ENCODE results near the gene BRD7. TPM values are rescaled to one million over a fixed set of nuclear protein-coding genes. Genes with fewer than 3 reads are reported as not detected.

The BRD7 gene
- total RNA-seq, 1 experiment from 2014 or later = 50.0 TPM

DNA sequence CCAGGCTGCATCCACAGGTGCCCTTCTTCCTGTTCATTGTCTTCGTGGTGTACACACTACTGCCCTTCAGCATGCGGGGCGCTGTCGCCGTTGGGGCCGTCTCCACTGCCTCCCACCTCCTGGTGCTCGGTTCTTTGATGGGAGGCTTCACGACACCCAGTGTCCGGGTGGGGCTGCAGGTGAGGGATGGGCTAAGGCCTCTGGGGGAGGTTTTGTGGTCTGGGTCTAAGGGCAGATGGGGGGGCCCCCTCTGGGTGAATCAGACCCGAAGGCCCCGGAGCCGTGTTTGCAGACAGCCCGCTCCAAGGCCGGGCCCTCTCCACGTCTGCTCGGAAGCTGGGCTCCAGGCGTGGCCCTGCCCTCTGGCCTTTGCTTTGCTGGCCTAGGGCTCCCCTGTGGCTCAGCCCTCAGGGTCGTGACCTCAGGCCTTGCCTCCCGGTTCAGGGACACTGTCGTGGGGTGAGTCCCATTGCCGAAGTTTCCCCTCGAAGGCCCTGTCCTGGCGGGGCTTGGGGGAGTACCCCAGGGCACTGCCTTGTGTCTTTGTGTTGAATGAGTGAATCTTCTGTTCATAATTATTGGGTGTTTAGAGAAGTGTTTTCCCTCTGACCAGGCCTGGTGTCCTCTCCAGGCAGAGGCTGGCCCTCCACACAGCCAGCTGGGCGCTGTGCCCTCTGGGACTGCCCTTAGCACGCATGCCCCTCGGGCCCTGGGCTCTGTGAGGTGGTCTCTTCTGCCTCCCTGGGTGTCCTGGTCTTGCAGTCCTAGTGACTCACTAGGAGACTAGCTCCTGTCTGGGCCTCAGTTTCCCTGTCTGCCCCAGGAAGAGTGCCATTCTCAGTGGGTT lies 76.8 kb downstream of the BRD7 start:
- no peak for DNase-seq (ENCODE audit: low spot score)

DNA sequence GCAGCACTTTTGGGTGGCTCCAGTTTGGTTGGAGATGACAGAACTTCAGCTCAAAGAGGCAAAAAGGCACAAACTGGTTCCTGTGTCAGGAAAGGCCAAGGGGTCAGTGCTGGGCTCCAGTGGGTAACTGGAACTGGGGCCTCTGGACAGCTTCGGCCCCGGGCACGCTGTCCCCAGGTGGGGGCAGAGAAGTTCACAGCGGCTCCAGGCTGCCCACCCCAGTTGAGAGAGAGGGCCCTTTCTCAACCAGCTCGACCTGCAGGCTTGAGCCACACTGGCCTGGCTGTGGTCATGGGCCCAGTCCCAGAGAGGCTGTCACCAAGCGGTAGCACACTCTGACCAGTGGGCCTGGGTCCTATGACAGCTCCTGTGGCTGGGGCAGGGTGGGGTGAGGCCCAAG lies 77.9 kb downstream of the BRD7 start:
- DNase-seq (ENCODE audit: low spot score) = no peak

DNA sequence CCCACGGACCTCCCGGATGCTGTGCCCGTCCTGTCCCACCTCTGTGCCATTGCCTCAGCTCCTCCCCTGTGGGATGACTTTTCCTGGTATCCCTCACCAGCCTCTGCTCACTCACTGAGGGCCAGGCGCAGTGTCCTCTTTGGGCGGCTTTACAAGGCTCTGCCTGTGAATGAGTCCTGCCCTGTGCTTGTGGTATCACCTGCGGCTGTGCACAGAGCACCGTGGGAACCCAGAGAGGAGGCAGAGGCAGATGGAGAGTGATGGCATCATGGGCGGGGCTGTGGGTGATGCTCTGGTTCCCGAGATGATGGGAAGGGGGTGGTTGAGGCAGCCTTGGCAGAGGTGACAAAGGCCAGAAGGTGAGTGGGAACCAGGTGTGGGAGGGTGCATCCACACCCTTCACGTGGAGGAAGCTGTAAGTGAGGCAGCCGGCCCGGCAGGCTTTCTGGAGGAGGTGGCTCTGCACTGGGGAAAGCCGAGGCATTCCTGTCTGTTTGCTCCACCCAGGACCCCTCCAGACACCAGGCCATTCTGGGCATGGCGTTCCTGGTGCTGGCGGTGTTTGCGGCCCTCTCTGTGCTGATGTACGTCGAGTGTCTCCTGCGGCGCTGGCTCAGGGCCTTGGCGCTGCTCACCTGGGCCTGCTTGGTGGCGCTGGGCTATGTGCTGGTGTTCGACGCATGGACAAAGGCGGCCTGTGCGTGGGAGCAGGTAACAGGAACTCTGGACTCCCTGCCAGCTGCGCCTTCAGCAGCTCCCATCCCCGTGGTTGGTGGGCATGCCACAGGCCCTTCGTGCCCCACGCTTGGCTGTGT lies 78.6 kb downstream of the BRD7 start:
- DNase-seq (ENCODE audit: low spot score) = no peak

DNA sequence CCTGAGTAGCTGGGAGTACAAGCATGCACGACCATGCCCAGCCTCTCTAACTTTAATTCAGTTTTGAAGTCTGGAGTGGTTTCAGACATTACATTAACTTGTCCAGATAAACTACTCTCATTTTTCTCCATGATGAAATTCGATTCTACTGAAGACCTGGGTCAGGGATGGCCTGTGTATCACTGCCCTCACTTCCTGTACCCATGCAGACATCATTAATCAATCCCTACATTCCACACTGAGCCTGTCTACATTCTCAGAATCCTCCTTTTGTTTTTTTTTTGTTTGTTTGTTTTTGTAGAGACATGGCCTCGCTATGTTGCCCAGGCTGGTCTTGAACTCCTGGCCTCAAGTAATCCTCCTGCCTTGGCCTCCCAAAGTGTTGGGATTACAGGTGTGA lies 79.9 kb downstream of the BRD7 start:
- DNase-seq (ENCODE audit: low spot score) = no peak

DNA sequence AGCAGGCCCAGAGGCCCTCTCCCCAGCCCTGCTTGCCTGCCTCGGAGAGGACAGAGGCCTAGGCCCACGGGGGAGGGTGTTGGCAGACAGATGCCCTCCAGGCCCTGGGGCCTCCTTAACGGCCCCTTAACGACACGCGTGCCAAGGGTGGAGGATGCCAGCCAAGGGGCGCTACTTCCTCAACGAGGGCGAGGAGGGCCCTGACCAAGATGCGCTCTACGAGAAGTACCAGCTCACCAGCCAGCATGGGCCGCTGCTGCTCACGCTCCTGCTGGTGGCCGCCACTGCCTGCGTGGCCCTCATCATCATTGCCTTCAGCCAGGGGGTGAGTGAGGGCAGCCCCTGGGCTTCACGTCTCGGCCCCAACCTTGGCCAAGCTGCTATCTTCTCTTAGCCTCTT lies 80.8 kb downstream of the BRD7 start:
- DNase-seq (ENCODE audit: low spot score) = no peak

DNA sequence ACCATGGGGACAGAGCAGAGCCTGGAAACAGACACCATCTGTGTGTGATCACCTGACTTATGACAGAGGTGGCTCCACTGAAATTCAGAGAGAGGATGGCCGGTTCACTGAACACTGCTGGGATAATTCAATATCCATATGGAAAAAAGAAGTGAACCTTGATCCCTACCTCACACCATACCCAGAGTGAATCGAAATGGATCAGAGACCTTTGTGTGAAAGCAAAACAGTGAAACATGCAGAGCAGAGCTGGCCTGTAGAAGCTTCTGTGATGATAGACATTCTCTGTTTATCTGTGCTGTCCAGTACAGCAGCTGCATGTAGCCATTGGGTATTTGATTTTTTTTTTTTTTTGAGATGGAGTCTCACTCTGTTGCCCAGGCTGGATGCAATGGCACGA lies 82.1 kb downstream of the BRD7 start:
- DNase-seq (ENCODE audit: low spot score) = no peak

DNA sequence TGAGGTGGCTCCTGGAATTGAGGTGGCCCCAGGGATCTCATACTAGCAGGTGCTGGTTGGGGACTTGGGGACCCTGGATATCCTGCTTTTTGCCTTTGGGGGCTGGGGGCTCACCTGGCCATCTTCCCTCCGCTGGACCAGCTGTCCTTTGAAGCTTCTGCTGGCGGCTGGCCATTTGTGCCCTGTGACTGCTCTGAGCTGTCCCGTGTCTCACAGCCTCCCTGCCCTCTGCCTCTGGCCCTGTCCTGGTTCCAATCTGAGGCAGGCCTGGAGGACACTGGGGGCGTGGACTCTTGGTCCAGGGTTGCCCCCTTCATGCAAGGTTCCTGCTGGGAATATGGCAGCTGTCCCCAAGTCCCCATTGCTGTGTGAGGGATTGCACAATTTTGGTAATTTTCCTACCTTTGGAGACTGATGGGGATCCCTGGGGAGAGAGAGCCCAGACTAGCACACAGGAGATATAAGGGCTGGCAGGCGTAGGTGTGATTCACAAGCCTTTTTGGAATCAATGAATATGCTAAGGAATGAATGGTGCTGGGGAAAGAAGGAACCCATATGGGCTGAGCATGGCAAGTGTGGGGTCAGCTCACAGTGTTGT lies 83.3 kb downstream of the BRD7 start:
- no peak for DNase-seq (ENCODE audit: low spot score)

DNA sequence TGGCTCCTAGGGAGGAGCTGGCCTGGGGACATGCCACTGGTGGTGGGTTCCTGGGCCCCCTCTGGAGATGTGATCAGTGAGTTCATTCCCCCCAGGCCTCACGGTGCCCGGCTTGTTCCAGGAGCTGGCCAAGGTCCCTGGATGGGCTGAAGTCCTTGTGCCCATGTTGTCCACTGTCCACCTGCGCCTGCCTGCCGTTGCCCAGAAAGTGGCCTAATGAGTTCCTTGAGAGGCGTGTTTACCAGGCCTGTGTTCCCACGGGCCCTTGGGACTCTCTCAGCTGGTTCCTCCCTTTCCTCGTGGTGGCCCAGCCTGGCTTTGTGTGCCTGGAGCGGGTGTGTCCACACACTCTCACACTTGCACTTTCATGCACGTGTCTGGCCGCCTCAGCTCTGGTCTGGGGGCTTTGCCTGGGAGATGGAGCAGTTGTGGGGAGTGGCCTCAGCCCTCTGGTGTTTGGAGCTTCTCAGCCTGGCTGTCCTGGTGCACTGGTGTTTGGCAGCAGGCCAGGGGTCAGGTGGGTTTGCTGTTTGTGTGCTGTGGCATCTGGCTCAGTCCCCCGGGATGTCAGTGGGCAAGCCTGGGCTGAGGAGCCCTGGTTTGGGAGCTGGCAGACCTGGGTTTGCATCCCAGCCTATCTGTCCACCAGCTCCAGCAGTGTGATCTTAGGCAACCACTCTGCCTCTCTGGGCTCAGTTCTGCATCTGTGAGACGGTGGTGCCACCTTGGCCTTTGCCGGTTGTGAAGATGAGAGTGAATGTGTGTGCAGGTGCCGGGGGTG lies 84.5 kb downstream of the BRD7 start:
- DNase-seq (ENCODE audit: low spot score) = no peak

DNA sequence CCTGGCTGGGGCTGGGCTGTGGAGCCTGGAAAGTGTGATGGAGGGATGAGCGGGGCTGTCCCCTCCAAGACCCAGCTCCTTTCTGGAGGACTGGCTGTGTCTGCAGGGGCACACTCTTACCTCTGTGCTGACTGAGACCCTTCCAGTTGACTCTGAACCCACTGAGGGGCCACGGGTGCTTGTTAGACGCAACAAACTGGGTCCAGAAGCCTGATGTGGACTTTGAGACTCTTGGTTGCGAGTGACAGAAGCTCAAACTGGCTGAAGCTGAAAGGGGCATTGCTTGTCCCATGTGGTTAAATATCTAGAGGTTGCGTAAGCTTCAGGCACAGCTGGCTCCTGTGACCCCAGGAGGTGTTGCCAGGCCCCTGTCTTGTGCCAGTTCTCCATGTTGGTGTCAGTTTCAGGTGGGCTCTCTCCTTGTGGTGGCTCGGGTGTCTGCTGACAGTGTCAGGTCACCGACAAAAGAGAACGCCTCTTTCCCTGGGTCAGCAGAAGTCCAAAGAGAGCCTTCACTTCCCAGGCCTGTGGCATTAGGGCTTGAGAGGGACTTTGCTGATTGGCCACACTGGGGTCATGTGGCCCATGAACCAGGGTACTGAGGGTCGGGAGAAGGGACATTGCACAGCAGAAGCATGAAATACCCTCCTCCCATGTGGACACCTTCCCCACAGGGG lies 85.7 kb downstream of the BRD7 start:
- DNase-seq (ENCODE audit: low spot score) = no peak

DNA sequence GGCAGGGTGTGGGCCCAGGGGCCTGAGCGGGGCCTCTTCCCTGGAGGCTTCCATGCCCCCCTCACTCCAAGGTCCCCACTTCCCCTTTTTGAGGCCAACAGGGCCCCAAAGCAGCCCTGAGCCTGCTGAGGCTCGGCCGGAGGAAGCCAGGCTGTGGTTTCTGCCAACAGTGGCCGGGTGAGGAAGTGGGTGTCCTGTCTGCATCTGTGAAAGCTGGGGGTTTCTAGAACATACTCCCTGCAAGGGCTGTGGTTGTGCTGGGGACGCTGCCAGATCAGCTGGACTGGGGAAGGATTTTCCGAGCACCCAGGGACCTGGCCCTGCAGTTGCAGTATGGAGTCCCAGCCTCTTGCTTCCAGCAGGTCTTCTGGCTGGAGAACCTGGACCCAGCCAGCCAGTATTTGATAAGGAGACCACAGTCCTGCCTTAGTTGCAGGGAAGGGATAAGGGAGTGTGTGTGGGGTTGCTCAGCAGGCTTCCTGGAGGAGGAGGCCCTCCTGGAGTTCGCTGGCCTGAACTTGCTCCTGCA lies 86.7 kb downstream of the BRD7 start:
- DNase-seq (ENCODE audit: low spot score) = no peak

DNA sequence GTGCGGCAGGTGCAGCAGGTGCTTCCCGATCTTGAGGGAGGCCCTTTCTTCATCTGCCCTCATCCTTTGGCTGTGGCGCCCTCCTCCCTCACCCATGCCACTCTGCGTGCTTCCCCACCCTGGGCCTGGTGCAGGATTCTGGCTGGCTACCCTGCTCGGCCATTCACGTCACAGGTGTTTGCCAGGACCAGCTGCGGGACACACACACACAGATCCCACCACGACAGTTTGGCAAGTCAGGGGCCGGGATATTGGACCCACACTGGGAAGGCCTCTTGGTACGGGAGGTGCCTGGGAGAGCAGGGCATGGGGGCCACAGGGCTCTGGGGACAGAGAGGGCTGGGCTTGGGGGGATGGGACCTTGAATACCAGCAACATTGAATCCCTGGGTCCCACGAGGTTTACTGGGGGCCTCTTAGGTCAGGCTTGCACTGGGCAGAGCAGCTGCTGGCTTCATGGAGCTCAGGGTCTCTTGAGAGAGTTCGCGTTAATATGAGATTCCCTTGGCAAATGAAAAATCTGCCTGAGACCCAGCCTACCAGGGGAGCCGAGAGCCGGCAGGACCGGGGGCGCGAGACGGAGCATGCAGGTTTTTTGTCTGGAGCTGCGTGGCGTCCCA lies 87.3 kb downstream of the BRD7 start:
- no peak for DNase-seq (ENCODE audit: low spot score)

DNA sequence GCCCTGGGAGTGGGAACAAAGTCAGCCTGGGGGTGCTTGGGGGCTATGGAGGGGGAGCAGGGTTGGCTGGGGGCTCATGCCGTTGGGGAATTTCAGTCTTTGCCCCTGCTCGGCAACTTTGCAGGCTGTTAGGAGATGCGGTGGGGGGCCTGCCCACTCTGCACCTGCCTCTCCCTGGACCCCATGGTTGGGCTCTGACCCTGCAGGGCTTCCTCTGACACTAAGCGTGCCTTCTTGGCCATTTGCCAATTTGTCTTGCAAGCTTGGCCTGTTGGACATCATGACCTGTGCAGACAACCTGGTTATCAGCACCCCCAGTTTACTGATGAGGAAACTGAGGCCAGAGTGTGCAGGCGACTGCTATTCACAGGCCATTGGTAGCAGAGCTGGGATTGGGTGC lies 87.9 kb downstream of the BRD7 start:
- no peak for DNase-seq (ENCODE audit: low spot score)

DNA sequence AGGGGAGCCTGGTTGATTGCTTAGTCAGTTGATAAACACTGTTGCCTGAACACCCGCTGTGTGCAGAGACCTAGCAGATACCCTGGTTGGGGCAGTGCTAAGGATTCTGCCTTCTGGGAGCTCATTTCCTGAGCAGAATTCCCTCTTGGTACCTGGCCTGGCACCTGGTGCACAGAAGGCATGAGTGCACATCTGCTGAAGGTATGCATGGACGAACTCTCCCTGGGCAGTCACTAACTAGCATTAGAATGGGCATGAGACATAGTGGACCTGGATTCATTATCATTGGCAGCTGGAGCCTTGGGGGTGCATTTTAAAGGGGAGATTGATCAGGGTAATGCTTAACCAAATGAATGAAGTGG lies 89.3 kb downstream of the BRD7 start:
- DNase-seq (ENCODE audit: low spot score) = no peak

DNA sequence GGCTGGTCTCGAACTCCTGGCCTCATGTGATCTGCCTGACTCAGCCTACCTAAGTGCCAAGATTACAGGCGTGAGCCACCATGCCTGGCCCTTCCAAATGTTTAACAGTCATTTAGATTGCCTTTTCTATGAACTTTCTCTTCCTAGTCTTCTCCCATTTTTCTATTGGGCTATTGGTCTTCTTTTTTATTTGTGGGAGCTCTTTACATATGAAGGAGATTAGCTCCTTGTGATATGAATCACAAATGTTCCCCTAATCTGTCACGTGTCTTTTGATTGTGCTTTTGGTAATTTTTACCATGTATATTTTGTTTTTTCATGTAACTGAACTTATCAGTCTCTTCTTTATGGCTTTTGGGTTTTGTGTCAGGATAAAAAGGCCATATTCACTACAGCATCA lies 90.5 kb downstream of the BRD7 start:
- DNase-seq (ENCODE audit: low spot score) = no peak

DNA sequence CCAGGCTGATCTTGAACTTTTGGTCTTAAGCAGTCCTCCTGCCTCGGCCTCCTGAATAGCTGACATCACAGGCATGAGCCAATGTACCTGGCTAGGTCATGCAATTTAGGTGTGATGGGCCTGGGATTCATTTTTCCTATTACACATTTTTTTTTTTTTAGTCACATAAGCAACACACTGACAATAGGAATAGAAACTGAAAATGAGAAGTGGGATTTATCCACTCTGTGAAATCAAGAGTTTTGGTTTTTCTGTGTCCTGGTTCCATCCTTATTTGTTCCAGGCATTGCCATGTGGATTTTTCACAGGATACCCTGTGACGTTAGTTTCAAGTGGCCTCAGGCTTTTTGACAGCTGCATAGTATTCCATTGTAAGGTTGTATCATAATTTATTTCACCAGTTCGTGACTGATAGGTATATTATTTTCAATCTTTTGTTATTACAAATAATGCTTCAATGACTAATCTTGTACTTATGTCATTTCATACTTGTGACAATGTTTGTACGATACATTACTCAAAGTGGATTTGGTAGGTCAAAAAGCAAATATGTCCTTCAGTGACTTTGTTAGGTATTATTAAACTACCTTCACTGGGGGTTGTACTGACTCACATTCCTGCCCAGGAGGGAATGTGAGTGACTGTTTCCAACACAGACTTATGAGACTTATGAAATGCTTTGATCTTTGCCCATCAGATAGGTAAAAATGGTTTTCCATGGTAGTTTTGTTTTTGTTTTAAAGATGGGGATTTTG lies 91.8 kb downstream of the BRD7 start:
- no peak for DNase-seq (ENCODE audit: low spot score)

DNA sequence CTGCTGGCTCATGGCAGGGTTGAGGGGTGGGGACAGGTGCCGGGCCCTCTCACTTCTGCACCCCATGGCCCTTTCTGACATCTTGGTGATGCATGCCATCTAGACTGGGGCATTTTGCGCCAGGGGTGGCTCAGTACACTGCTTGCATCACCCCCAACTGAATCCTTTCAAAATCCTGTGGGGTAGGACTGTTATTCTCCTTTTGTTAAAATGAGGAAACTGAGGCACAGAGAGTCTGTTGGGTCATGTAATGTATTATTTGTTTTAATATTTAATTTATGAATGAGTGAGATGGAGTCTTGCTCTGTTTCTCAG lies 92.5 kb downstream of the BRD7 start:
- no peak for DNase-seq (ENCODE audit: low spot score)

DNA sequence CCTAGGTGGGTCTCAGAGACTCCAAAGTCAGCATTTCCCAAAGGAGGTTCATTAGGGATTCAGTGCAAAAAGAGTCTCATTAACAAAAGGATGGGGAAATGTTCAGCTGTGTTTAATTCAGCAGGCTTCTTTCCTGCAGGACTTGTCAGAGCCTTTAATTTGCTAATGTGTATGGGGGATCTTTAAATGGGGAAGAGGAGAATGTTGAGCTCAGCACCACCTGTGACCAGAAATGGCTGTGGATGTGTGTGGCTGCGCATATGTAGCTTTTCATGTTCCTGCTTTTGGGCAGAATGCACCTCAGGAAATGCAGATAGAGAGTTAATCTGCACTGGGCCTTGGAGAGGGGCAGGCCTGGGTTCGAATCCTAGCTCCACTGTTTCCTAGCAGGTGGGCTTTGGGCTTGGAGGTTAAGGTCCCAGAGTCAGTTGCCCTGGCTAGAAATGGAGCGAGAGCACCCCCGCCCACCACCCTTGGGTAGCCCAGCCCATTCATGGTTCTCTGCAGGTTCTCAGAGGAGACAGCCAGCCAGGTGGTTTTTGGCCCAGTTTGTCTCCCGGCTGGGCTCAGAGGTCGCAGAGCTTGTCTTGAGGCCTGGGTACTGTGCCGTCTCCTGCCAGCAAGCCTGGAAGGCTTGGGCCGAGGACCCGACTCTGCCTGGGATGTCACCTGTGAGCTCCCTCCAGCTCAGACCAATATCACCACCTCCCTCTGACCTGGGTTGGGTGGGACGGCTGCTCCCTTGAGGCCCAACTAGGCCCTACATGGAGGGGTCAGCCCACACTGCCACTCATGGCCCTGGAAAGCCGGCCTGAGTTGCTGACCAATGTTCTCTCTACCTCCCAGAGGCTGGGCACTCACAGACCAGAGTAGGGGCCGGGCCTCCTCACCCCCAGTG lies 93.1 kb downstream of the BRD7 start:
- DNase-seq (ENCODE audit: low spot score) = no peak

DNA sequence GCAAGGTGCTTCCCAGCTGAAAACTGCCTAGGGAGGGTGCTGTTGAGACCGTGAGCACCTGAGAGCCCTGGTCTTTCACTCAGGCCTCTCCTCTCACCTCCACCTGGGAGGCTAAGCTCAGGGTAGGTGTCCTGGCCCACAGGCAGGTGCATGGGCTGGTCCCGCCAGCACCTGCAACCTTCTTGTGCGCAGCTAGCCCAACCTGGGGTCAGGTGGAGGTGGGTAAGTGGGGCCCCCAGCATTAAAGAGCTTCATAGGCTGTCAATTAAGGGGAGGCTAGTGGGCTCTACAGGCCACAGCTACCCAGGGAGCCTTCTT lies 93.7 kb downstream of the BRD7 start:
- no peak for DNase-seq (ENCODE audit: low spot score)
